ENCODE measurements around the gene P2RX4.
"Not testable (repeated sequence)": the region's sequence is repeated elsewhere in the genome, so short reads cannot be mapped to it uniquely, and the experiment has no call there.

P2RX4 gene

DNA sequence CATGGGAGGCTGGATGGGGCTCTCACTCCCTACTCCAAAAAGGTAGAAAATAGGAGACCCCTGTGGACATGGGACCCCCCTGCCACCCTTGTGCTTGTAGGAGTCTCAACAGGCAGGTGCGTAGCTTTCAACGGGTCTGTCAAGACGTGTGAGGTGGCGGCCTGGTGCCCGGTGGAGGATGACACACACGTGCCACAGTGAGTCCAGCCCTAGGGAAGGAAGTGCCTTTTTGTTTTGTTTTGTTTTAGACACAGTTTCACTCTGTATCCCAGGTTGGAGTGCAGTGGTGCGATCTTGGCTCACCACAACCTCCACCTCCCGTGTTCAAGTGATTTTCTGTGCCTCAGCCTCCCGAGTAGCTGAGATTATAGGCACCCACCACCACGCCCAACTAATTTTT is 12.9 kb downstream of the P2RX4 start:
- H3K36me3 Mint-ChIP-seq (ENCODE audit: low read depth): peaks cover 62% of the 10 kb centered on the region

DNA sequence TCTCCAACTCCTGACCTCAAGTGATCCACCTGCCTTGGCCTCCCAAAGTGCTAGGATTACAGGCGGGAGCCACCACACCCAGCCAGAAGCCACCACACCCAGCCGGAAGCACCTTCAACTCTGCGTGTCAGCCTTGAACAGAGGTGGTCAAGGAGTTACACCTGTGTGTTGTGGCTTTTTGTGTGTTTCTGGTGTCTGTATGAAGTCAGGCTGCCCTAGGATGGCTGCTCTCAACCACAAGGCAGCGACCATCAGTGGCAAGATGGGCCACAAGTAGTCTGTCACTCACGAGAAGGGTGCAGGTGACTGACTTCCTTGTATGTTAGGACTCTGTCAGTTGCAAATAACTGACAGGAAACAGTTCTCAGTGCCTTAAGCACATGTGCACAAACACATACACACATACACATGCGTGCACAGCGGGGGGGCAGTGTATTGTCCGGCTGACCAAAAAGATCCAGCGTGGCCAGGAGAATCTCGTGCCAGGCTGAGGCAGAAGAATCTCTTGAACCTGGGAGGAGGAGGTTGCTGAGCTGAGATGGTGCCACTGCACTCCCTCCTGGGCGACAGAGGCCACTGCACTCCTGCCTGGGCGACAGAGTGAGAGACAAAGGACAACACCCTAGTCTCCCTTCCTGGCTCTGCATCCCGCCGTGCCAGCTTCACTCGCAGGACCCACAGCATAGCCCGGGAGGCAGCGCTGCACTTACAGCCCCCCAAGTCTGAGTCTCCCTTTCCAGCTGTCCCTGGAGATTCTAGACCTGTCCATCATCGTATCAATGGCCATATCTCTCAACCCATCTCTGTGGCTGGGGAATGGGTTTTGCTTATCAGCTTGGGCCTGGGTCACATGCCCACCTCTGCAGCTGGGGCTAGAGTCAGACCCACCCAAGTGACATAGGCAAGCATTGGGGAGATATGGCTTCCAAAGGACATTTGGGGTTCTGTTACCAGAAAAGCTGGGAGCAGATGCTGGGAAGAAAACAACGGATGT is 13.7 kb downstream of the P2RX4 start:
- Mint-ChIP-seq H3K4me1 (ENCODE audit: low read depth) (peaks cover 41% of the 10 kb centered on the region), H3K36me3 (ENCODE audit: low read depth) (peaks cover 58% of the 10 kb centered on the region), H3K4me3 (no peak overlapping the region), H3K27ac (peak overlapping the region; percentile 78), H3K27me3 (no peaks in the 10 kb centered on the region), H3K9me3 (no peaks in the 10 kb centered on the region)
- peak; percentile 59 for DNase-seq

More for the DNA sequence above, 12.9 kb downstream of the P2RX4 start:
- no peak for DNase-seq
- Mint-ChIP-seq H3K4me1 (ENCODE audit: low read depth) (peaks cover 41% of the 10 kb centered on the region), H3K27me3 (no peaks in the 10 kb centered on the region), H3K27ac (peak overlapping the region; percentile 78), H3K9me3 (no peaks in the 10 kb centered on the region), H3K4me3 (no peak overlapping the region)

DNA sequence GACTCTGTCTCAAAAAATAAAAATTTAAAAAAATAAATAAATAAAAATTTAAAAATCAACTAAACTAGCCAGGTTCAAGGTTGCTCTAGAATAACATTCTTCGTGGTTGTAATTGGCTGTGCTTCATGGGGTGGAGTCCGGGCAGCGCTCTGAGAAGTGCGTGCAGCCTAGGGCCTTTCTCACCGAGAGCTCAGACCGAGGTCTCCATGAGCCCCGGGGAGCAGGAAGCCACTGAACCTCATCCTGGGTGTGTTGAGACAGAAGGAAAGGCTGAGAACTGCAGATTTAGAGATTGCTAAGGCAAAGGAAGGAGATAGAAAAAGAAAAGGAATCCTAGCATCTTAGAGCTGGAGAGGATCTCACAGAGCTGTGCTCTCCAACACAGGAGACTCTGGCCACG is 14.7 kb downstream of the P2RX4 start:
- peak; percentile 50 for DNase-seq
- peaks cover 65% of the 10 kb centered on the region for H3K36me3 Mint-ChIP-seq (ENCODE audit: low read depth)
- H3K27ac Mint-ChIP-seq: peak overlapping the region; percentile 89
- H3K9me3 Mint-ChIP-seq: no peaks in the 10 kb centered on the region
- H3K27me3 Mint-ChIP-seq: no peaks in the 10 kb centered on the region
- peaks cover 41% of the 10 kb centered on the region for H3K4me1 Mint-ChIP-seq (ENCODE audit: low read depth)
- no peak overlapping the region for H3K4me3 Mint-ChIP-seq

DNA sequence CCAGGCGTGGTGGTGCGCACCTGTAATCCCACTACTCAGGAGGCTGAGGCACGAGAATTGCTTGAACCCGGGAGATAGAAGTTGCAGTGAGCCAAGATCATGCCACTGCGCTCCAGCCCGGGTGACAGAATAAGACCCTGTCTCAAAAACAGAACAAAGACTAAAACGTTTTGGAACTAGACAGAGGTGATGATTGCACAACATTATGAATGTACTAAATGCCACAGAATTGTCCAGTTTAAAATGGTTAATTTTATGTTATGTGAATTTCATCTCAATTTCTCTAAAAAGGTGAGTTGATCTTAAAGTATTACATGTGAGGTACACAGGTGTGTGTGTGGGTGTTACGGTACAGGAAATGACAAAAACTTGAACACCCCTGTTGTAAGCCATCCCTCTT is 16.5 kb downstream of the P2RX4 start:
- Mint-ChIP-seq H3K4me1 (ENCODE audit: low read depth) (peaks cover 49% of the 10 kb centered on the region), H3K9me3 (no peaks in the 10 kb centered on the region), H3K27me3 (no peaks in the 10 kb centered on the region), H3K36me3 (ENCODE audit: low read depth) (peaks cover 68% of the 10 kb centered on the region), H3K4me3 (no peak overlapping the region), H3K27ac (no peak overlapping the region)
- no peak for DNase-seq

DNA sequence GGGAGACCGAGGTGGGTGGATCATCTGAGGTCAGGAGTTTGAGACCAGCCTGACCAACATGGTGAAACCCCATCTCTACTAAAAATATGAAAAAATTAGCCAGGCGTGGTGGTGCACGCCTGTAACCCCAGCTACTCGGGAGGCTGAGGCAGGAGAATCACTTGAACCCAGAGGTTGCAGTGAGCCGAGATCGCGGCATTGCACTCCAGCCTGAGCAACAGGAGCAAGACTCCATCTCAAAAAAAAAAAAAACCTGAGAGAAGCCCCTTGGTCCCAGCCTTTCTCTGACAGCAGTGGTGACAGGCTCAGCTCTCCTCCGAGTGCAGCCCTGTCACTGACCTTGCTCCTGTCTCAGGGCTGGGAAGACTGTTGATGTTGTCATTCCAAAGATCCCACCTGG is 16.9 kb downstream of the P2RX4 start:
- H3K36me3 Mint-ChIP-seq (ENCODE audit: low read depth): peaks cover 68% of the 10 kb centered on the region
- peaks cover 46% of the 10 kb centered on the region for H3K4me1 Mint-ChIP-seq (ENCODE audit: low read depth)
- not testable (repeated sequence) for H3K27ac Mint-ChIP-seq, H3K27me3 Mint-ChIP-seq, H3K4me3 Mint-ChIP-seq, DNase-seq, H3K9me3 Mint-ChIP-seq

DNA sequence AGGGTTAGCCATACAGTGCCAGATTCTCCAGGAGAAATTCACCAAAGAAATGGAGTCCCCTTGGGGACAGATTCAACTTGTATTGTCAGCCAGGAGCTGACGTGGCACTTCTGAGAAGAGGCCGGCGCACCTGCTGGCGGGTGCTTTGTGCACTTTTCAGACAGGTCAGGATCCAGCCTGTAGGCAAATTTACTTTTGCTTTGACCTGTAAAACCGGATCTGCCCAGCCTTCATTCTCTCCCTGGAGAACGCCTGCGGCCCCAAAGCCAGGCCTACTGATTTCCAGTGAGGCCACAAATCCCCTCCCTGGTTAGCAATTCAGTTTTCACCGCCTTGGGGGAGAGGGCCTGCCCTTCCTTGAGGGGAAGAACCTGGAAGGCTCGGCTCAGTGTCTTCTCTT is 17.4 kb downstream of the P2RX4 start:
- H3K4me3 Mint-ChIP-seq: no peak overlapping the region
- no peak for DNase-seq
- no peaks in the 10 kb centered on the region for H3K9me3 Mint-ChIP-seq
- H3K4me1 Mint-ChIP-seq (ENCODE audit: low read depth): peaks cover 44% of the 10 kb centered on the region
- peaks cover 68% of the 10 kb centered on the region for H3K36me3 Mint-ChIP-seq (ENCODE audit: low read depth)
- H3K27ac Mint-ChIP-seq: no peak overlapping the region
- H3K27me3 Mint-ChIP-seq: no peaks in the 10 kb centered on the region

DNA sequence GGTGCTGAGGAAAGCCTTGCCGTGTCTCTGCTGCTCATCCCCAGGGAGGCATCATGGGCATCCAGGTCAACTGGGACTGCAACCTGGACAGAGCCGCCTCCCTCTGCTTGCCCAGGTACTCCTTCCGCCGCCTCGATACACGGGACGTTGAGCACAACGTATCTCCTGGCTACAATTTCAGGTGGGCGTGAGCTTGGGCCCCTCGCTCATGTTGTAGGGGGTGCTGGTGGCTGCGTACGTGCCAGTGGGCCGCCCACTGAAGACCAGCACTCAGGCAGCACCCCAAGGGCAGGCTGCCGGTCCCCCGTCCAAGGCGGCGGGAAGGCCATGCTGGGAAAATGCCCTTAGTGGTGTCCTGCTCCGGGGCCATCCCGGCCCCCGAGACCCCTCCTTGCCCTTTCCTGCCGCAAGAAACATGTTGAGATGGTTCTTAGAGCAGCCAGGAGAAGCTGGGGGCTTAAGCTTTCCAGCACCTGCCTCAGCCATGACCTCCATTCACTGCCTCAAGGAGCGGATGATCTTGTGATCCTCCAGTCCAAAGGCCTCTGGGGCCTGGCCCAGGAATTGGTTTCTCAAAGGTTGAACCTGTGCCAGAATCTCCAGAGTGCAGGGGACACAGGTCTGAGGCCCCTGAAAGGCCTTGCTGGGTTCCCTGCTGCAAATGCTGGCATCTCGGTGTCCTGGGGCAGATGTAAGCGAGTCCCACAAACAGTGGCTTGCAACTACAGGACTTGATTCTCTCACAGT is 19.2 kb downstream of the P2RX4 start:
- no peak overlapping the region for H3K4me3 Mint-ChIP-seq
- H3K27ac Mint-ChIP-seq: no peak overlapping the region
- DNase-seq: no peak
- no peaks in the 10 kb centered on the region for H3K27me3 Mint-ChIP-seq
- H3K4me1 Mint-ChIP-seq (ENCODE audit: low read depth): peaks cover 29% of the 10 kb centered on the region
- no peaks in the 10 kb centered on the region for H3K9me3 Mint-ChIP-seq
- peaks cover 71% of the 10 kb centered on the region for H3K36me3 Mint-ChIP-seq (ENCODE audit: low read depth)

DNA sequence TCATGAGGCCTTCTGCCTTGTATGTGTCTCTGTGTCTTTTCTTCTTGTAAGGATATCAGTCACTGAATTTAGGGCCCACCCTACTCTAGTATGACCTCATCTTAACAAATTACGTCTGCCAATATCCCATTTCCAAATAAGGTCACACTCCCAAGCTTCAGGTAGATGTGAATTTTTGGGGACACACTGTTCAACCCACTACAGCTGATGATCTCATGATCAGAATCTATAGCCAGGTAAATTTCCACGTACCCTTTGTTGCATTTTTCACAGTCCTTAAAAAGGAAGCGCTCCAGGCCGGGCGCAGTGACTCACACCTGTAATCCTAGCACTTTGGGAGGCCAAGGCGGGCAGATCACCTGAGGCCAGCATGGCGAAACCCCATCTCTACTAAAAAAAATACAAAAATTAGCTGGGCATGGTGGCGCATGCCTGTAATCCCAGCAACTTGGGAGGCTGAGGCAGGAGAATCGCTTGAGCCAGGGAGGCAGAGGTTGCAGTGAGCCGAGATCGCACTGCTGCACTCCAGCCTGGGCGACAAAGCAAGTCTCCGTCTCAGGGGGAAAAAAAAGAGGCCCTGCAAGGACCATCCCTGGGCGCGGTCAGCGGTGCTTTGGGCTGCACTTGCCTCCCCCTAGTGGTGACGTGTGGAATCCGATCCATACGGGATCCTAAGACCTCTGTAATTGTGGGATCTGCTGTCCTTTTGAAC is 20.1 kb downstream of the P2RX4 start:
- not testable (repeated sequence) for H3K27me3 Mint-ChIP-seq, H3K4me3 Mint-ChIP-seq, H3K9me3 Mint-ChIP-seq
- peak; percentile 71 for DNase-seq
- H3K27ac Mint-ChIP-seq: peak overlapping the region; percentile 72
- H3K36me3 Mint-ChIP-seq (ENCODE audit: low read depth): peaks cover 71% of the 10 kb centered on the region
- H3K4me1 Mint-ChIP-seq (ENCODE audit: low read depth): peaks cover 21% of the 10 kb centered on the region

DNA sequence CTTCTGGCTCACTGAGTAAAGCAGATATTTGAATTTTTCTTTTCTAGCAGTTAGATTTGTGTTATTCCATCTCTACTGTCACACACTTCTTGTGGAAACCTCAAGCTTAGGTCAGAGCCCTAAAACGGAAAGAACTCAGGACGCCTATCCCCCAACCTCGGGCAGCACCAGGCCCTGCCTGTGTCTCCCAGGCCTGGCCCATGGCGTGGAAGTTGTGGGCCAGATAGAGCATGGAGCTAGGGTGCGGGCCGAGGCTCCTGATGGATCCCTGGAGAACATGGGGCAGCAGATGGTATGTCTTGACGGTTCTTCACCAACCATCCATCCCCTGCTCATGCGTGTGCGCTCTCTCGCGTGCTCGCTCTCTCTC is 20.6 kb downstream of the P2RX4 start:
- Mint-ChIP-seq H3K36me3 (ENCODE audit: low read depth) (peaks cover 75% of the 10 kb centered on the region), H3K27me3 (no peaks in the 10 kb centered on the region), H3K27ac (peak overlapping the region; percentile 72), H3K4me1 (ENCODE audit: low read depth) (peaks cover 21% of the 10 kb centered on the region), H3K4me3 (no peak overlapping the region), H3K9me3 (no peaks in the 10 kb centered on the region)
- DNase-seq: no peak

DNA sequence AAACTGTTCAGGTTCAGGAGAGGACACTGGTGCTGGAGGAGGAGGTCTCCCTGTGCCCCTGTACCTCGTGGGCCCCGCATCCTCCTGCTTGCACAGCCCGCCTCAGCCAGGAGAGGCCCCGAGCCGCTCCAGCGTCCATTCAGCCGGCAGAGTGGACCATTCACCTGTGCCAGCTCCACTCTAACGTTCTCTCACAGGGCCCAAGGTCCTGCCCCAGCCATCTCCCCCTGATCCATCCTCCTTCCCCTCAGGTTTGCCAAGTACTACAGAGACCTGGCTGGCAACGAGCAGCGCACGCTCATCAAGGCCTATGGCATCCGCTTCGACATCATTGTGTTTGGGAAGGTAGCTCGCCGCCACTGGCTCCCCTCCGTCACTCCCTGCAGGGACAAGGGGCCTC is 22.2 kb downstream of the P2RX4 start:
- peaks cover 77% of the 10 kb centered on the region for H3K36me3 Mint-ChIP-seq (ENCODE audit: low read depth)
- peaks cover 9% of the 10 kb centered on the region for H3K4me1 Mint-ChIP-seq (ENCODE audit: low read depth)
- no peak overlapping the region for H3K4me3 Mint-ChIP-seq
- H3K27me3 Mint-ChIP-seq: no peaks in the 10 kb centered on the region
- peak overlapping the region; percentile 40 for H3K27ac Mint-ChIP-seq
- DNase-seq: no peak
- no peaks in the 10 kb centered on the region for H3K9me3 Mint-ChIP-seq

DNA sequence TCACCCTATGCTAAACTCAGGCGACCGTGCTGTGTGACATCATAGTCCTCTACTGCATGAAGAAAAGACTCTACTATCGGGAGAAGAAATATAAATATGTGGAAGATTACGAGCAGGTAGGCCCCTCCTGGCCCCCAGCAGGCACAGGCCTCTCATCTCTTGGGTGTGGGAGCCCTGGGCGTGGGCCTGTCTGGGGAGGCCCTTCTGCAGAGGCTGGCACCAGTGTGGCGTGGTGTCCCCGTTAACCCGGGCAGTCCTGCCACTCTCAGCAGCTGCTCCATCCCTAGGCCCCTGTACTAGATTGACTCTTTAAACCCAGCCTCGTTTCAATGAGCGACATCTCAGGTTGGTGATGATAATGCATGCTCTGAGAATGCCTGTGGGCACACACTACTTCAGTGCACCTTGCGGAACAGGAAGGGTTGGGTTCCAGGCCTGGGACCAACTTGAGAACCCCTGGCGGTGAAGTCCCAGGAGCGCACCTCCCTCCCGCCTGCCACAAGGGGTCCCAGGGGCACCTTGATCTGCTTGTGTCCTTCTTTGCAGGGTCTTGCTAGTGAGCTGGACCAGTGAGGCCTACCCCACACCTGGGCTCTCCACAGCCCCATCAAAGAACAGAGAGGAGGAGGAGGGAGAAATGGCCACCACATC is 23.2 kb downstream of the P2RX4 start:
- Mint-ChIP-seq H3K36me3 (ENCODE audit: low read depth) (peaks cover 79% of the 10 kb centered on the region), H3K27ac (peak overlapping the region; percentile 22)

DNA sequence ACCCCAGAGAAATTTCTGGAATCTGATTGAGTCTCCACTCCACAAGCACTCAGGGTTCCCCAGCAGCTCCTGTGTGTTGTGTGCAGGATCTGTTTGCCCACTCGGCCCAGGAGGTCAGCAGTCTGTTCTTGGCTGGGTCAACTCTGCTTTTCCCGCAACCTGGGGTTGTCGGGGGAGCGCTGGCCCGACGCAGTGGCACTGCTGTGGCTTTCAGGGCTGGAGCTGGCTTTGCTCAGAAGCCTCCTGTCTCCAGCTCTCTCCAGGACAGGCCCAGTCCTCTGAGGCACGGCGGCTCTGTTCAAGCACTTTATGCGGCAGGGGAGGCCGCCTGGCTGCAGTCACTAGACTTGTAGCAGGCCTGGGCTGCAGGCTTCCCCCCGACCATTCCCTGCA is 23.7 kb downstream of the P2RX4 start:
- H3K27ac Mint-ChIP-seq: peak overlapping the region; percentile 22
- no peak overlapping the region for H3K4me3 Mint-ChIP-seq
- DNase-seq: no peak
- no peaks in the 10 kb centered on the region for H3K9me3 Mint-ChIP-seq
- H3K36me3 Mint-ChIP-seq (ENCODE audit: low read depth): peaks cover 77% of the 10 kb centered on the region
- peaks cover 9% of the 10 kb centered on the region for H3K4me1 Mint-ChIP-seq (ENCODE audit: low read depth)
- no peaks in the 10 kb centered on the region for H3K27me3 Mint-ChIP-seq

More for the DNA sequence above, 23.2 kb downstream of the P2RX4 start:
- DNase-seq: no peak
- H3K4me1 Mint-ChIP-seq (ENCODE audit: low read depth): peaks cover 9% of the 10 kb centered on the region
- H3K4me3 Mint-ChIP-seq: no peak overlapping the region
- H3K9me3 Mint-ChIP-seq: no peaks in the 10 kb centered on the region
- no peaks in the 10 kb centered on the region for H3K27me3 Mint-ChIP-seq

DNA sequence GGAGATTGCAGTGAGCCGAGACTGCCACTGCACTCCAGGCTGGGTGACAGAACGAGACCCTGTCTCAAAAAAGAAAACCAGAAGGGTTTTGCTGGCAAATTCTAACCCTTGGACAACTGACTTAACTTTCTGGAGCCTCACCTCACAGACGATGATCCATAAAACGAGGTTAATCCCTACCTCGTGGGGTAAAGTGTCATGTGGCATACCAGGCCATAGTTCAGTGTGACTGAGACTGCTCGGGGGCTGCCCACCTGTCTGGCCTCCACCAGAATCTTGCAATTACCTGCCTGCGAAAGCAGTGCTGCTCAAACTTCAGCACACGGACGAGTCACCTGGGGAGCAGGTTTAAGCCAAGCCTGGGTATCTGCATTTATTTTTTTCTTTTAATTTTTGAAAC is 26.8 kb downstream of the P2RX4 start:
- Mint-ChIP-seq H3K4me3 (no peak overlapping the region), H3K27ac (no peak overlapping the region)

DNA sequence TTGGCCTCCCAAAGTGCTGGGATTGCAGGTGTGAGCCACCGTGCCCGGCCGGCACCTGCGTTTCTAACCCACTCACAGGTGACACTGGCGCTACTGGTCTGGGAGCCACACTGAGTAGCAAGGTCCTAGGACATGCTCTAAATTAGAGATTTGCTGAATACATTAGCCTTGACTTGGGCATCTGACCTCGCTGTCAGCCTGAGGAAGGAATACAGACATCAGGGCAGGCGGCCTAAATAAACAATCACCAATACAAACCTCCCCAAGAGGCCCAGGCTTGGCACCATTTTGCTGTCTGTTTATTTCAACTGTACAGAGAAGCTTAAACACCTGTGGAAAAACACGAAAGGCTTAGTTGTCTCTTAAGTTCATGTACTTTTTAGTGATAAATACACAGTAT is 27.5 kb downstream of the P2RX4 start:
- Mint-ChIP-seq H3K27me3 (no peaks in the 10 kb centered on the region), H3K9me3 (no peaks in the 10 kb centered on the region), H3K4me1 (ENCODE audit: low read depth) (peaks cover 31% of the 10 kb centered on the region), H3K36me3 (ENCODE audit: low read depth) (peaks cover 85% of the 10 kb centered on the region), H3K4me3 (no peak overlapping the region), H3K27ac (peak overlapping the region; percentile 57)
- no peak for DNase-seq

More for the DNA sequence above, 26.8 kb downstream of the P2RX4 start:
- H3K27me3 Mint-ChIP-seq: no peaks in the 10 kb centered on the region
- H3K36me3 Mint-ChIP-seq (ENCODE audit: low read depth): peaks cover 87% of the 10 kb centered on the region
- no peaks in the 10 kb centered on the region for H3K9me3 Mint-ChIP-seq
- no peak for DNase-seq
- H3K4me1 Mint-ChIP-seq (ENCODE audit: low read depth): peaks cover 27% of the 10 kb centered on the region

All from activated T-cell treated with anti-CD3 and anti-CD28 coated beads, Interleukin-2, amount 50 U/mL, for 24 hours (primary cell).